GM13977 (cell line): ENCODE data around the gene PCDH8.

Experiments used
- DNase-seq: peaks from one replicate; pipeline ENCODE4 v3.0.0; 2012; ENCODE audit warnings: low spot score
- CTCF ChIP-seq: IDR thresholded peaks from 2 replicates; pipeline ENCODE4 v1.5.1; 2012; ENCODE audit warnings: mild to moderate bottlenecking, control low read depth; ENCODE audit not compliant: insufficient read depth; ENCODE audit errors: extremely low read depth, missing control alignments
- in situ Hi-C: fragments of 300-500 bp; cut with MboI; formaldehyde crosslinking; loops from one replicate; pipeline ENCODE4 v1.12.0; 2022; ENCODE audit warnings: low sequenced_read_pairs, low pct_unique_long_range_greater_than_20kb, mixed read lengths, inconsistent platforms; ENCODE audit not compliant: unreplicated experiment

Gene PCDH8

DNA sequence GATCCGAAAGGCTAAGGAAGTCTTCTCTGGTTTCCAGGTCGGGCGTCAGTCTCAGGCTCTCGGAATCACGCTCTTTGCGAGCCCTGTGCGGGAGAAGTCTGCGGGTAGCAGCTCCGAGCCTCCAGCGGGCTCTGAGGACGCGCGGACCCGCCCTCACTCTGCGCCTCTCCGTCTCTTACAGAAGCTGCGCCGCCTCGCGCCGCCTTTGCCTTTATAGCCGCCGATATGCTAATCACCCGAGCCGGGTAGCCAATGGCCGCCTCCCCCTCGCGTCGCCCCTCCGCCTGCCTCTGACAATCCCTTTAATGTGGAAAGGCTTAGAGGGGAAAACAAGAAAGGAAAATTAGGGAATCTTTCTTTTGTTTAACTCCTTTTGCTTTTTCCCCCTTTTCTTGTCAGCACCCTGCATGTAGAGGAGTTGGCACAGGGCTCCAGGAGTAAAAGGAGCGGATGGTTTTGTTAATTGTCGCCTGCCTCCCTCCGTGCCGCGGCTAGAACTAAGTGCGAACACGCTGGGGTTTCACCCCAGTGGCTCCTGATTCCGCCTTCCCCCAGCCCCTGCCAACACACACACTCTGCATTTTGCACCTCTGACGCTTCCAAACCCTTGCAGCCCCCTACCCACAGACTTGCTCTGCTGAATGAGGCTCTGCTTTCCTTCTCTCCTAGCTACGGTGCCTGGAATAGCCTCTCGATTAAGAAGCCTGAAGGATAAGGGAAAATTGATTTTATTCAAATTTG, at the start of gene PCDH8:
Gene PCDH8, minus strand, starts transcription at position 186 of the 741 bp plus-strand sequence. CDS start 204 bp downstream, outside the sequence.
- no peak for TF ChIP-seq CTCF
- no peak for DNase-seq
- in situ Hi-C loops = no loop called here

- TF ChIP-seq CTCF = peak; percentile 68
- in situ Hi-C loops = no loop called here
- DNase-seq = peak; percentile 34
Measured at GRCh38 chr13:52896827-52897659, 48.6 kb upstream of the PCDH8 start.

- in situ Hi-C loops = no loop called here
- TF ChIP-seq CTCF = no peak
- DNase-seq = no peak
Measured at GRCh38 chr13:52894413-52894812, 46.0 kb upstream of the PCDH8 start.

- no peak for TF ChIP-seq CTCF
- no peak for DNase-seq
- in situ Hi-C loops = no loop called here
Measured at GRCh38 chr13:52892925-52893324, 44.5 kb upstream of the PCDH8 start.

GRCh38 chr13:52891706-52892105, 43.3 kb upstream of the PCDH8 start:
- DNase-seq = no peak
- in situ Hi-C loops = no loop called here
- no peak for TF ChIP-seq CTCF

DNA sequence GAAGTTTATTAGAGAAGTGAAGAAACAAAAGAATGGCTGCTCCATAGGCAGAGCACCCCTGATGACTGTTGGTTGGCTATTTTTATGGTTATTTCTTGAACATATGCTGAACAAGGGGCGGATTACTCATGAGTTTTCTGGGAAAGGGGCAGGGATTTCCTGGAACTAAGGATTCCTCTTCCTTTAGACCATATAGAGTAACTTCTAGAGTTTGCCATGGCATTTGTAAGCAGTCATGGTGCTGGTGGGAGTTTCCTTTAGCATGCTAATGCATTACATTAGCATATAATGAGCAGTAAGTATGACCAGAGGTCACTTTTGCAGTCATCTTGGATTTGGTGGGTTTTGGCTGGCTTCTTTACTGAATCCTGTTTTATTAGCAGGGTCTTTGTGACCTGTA, 38.7 kb upstream of the PCDH8 start:
- no peak for DNase-seq
- in situ Hi-C loops = no loop called here
- no peak for TF ChIP-seq CTCF
